LHCN-M2 (cell line): Measurements from ENCODE around the gene RAD51C. TPM values are rescaled to one million over a fixed set of nuclear protein-coding genes. Genes with fewer than 3 reads are reported as not detected.
"Not testable (repeated sequence)": the region's sequence is repeated elsewhere in the genome, so short reads cannot be mapped to it uniquely, and the experiment has no call there.

Experiments
- DNase-seq: peaks from one replicate; pipeline ENCODE4 v3.0.0-alpha.2; 2012; ENCODE audit warnings: low read depth
- total RNA-seq: library from RNA; depleted of rRNA; stranded (reverse); fragments of >200 nt; gene quantifications from 2 replicates; pipeline ENCODE4 v1.2.3, GENCODE V29; 2014; rRNA removed

The RAD51C gene
- total RNA-seq, 1 experiment from 2014 or later: 37.5 TPM

DNA sequence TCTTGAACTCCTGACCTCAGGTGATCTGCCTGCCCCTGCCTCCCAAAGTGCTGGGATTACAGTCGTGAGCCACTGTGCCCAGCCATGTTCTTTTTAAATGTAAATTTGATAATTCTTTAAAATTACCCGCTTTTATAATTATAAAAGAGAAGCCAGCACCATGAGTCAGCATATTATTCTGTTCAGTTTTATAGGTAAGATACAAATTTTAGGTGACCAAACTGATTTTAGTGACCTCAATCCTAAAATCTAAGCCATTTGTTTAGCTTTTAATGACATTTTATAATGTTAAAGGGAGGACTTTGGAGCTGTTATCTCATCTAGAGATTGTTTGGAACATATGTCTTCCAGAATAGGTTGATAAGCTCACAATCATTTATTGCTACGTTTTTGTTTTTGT lies 42.4 kb downstream of the RAD51C start:
- no peak for DNase-seq

DNA sequence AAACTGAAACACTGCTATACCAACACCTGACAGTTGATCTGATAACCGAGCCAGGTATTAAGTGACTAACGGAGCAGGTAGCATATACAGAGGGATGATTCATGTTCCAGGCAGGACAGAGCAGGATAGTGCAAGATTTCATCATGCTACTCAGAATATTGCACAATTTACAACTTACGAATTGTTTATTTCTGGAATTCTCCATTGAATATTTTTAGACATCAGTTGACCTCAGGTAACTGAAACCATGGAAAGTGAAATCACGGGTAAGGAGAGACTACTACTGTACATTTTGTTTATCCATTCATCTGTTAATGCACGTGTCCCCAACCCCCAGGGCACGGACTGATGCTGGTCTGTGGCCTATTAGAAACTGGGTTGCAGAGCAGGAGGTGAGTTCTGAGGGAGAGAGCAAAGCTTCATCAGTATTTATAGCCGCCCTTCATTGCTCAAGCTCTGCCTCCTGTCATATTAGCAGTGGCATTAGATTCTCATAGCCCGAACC lies 48.8 kb downstream of the RAD51C start:
- DNase-seq: no peak

DNA sequence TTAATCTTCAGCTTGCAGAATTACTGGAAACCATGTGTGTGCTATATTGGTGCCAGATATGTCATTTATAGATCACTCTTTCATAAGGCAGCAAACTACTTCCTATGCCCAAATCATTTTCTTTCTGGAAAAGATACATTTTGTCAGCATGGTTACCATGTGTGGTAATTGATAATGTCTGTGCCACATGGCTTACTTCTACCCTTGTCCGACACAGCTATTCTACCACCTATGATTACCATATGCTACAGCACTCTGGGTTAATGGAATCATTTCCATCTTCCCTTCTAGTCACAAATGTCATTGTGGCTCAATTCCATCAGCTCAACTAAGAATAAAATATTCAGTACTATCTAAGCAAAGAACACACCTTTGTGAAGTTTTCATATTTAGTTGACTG lies 55.3 kb downstream of the RAD51C start:
- DNase-seq: no peak

DNA sequence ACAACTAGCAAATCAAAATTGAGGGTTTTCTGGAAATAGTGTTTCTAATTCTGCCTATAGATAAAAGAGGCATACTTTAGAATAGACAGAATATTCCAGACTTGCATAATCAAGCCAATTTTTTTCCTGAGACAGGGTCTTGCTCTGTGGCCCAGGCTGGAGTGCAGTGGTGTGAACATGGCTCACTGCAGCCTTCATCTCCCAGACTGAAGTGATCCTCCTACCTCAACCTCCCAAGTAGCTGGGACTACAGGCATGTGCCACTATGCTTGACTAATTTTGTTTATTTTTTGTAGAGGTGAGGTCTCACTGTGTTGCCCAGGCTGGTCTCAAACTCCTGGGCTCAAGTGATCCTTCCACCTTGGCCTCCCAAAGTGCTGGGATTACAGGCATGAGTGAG lies 57.2 kb downstream of the RAD51C start:
- not testable (repeated sequence) for DNase-seq

DNA sequence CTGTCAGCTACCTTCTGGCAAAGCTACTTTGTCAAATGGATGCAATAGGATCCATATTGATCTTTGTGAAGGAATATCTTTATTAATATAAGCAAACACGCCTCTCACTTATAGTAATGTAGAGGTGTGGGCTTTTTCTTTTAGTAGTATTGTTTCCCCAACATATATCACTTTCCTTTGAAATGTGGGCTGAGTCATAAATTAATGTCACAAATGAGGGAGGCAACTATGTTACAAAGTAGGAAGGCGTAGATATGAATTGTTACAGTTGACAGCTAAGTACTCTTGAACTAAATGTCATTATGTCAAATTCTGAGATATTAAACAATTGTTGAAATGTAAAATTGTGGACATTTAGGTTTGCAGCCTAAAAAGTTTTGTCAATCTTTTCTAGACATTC lies 60.6 kb downstream of the RAD51C start:
- DNase-seq: no peak

DNA sequence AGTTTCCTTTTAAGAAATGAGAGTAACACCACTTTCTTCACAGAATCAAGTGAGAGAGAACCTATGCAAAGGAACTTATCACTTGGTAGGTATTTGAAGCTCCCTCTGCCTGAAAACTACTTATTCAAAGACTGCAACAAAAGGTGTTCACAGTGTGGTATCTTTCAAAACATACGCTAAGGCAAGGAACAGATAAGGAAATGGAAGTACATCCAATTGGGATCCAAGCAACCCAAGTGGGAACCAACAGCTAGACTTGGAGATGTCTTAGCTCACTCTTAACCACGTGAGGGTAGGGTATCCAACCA lies 62.8 kb downstream of the RAD51C start:
- DNase-seq: no peak

DNA sequence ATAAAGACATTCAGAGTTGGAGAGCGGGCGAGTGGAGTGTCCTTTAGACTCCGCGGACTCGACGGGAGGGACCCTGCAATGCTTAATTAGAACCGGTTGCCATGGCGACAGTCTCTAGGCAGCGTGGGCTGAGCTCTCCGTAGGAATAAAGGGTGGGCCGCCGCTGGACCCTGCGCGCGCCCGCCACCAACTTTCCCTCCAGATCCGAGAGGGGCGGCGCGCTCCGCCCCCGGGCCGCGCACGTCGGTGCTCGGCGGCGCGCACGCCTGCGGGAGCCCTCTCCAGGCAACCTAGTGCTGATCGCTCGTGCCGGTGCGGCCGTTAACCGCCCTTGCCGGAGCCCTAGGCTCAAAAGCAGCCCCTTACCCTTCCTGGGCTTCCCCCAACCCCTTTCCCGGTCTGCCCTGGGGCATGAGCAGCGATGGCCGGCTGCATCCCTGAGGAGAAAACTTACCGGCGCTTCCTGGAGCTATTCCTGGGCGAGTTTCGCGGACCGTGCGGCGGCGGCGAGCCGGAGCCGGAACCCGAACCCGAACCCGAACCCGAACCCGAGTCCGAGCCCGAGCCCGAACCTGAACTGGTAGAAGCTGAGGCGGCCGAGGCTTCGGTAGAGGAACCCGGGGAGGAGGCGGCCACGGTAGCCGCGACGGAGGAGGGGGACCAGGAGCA lies 63.3 kb downstream of the RAD51C start, which contains the start of gene PPM1E:
Gene PPM1E, plus strand, starts transcription at position 278 of the 669 bp plus-strand sequence.
- DNase-seq: peak; percentile 18

DNA sequence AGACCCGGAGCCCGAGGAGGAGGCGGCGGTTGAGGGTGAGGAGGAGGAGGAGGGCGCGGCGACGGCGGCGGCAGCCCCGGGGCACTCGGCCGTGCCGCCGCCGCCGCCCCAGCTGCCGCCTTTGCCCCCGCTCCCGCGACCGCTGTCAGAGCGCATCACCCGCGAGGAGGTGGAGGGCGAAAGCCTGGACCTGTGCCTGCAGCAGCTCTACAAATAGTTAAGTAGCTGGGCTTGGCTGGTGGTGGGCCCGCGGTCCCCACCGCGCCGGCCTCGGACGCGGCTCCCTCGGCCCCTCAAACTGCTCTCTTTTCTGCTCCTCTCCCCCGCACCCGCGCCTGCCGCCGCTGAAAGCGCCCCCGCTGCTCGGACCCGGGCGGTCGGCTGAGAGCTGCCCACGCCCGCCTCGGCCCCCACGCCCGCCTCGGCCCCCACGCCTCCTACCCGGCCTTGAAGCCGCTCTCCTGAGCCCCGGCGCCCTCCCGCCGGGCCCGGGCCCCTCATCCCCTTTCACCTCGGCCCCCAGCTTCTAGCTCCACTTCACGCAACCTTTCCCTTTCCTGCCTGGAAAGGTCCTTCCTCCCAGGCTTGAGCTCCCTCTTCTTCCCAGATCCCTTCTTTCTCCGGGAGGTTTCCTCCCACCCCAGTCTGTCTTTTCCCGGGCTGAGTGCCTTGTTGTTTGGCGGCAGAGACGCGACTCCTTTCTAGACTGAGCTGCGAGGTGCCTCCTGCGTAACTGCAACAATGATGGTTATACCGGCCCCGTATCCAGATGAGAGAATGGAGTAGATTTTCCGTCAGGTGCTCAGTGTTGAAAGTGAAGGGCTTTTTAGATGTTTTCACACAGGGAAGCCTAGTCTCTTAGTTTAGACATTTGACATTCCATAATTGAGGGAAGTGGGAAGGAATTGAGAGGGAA lies 64.1 kb downstream of the RAD51C start:
- DNase-seq: no peak

DNA sequence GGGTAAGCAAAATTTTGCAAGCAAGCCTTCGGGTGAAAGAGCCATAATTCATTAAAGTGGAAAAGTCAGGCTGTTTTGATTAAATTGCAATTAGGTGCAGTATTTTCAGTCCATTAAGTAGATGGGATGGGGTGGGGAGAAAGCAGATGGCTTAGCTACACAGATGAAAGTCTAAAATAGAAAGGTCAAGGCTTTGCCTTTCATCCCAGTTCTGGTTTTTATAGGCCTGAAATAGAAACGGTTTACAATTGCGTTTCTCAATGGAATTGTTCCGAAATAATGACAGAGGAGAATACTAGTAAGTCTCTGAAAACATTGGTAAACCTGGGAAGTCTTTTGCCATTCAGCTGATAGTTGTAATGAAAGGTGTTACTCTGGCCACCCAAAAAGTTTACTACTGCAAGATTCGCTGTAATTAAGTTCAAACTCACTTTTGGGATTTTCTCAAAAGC lies 64.8 kb downstream of the RAD51C start:
- no peak for DNase-seq

DNA sequence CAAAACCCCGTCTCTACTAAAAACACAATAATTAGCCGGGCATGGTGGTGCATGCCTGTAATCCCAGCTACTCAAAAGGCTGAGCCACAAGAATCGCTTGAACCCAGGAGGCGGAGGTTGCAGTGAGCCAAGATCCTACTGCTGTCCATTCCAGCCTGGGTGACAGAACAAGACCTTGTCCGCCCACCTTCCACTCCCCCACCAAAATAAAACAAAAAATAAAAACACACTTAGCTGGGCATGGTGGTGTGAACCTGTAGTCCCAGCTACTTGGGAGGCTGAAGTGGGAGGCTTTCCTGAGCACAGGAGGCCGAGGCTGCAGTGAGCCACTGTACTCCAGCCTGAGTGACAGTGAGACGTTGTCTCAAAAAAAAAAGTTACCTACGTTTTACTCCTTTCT lies 66.5 kb downstream of the RAD51C start:
- no peak for DNase-seq

DNA sequence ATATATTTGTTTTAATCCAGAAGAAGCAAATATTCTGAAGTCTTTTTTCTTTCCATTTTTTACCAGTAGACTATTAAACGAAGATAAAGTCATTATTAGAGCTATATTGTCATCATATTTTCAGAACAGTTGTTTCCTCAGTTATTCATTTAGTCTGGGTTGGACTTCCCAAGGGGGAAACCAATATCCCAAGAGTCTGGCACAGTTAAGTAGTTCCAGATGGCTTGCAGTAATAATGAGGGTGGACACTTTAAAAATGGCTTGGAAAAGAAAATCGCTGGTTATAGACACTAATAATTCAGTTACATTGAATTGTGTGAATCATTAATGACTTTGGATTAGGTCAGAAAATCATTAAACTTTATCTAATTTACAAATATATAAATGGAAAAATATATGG lies 67.1 kb downstream of the RAD51C start:
- DNase-seq: no peak

DNA sequence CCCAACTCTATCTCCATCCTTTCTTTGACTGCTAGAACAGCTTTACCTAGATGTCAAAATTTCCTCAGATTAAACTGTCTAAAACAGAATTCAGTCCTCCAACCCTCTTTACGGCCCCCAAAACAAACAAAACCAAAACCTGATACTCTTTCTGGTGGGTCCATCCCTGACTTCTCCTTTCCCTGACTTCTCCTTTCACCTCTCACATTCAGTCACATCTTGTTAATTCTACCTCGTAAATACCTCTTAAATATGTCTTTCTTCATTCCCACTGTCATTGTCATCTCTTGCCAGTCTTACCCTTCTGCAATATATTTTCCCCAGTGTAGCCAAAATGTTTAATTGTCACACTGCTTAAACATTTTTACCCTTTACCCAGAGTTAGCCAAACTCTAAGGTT lies 67.8 kb downstream of the RAD51C start:
- no peak for DNase-seq

DNA sequence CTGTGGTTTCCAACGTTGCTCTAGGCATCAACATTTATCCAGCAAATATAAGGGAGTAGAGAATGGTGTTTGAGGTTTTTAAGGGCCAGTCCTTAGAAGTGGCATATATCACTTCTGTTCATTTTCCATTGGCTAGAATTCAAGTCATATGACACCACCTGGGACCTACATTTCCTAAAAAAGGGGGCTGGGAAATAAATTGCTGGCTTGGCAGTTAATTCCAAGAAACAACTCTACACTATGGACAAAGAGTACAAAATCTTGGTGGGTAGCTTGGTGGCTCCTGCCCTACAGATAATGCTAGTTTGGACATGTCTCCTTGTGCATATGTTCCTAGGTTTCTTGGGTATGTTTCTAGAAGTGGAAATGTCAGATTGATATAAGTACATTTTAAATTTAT lies 70.9 kb downstream of the RAD51C start:
- no peak for DNase-seq

DNA sequence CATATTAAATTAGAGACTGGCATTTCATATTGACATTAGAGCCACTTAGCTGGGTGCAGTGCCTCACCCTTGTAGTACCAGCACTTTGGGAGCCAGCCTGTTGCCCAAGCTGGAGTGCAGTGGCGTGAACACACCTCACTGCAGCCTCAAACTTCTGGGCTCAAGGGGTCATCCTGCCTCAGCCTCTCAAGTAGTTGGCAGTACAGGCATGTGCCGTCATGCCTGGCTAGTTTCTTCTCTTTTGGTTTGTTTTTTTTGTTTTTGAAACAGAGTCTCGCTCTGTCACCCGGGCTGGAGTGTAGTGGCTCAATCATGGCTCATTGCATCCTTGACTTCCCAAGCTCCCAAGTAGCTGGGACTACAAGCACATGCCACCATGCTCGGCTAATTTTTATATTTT lies 72.0 kb downstream of the RAD51C start:
- DNase-seq: no peak

DNA sequence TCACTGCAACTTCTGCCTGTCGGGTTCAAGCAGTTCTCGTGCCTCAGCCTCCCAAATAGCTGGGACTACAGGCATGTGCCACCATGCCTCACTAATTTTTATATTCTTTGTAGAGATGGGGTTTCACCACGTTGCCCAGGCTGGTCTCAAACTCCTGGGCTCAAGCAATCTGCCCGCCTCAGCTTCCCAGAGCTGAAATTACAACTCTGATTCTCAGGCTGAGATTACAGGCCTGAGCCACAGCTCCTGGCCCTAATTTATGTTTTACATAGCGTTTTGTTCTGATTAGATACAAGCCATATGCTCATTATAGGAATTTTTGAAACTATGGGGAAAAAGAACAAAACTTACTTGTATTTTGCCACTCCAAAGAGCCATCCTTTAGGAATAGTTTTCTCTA lies 86.1 kb downstream of the RAD51C start:
- DNase-seq: not testable (repeated sequence)

DNA sequence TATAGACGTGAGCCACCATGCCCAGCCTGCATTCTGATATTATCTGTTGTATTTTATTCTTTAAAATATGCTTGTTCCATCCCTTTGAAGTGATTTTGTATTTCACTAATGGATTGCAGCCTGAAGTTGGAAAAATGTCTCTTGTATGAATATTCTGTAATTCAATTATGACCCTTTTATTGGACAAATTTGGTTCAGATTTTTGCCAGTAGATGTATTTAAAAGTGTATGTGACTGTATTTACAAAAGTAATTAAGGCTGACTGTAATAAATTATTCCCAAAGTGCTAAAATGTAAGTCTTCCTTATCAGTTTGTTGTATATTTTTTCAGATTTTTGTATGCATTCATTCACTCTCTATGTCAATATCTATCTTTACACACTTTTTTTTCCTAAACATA lies 87.0 kb downstream of the RAD51C start:
- DNase-seq: no peak

DNA sequence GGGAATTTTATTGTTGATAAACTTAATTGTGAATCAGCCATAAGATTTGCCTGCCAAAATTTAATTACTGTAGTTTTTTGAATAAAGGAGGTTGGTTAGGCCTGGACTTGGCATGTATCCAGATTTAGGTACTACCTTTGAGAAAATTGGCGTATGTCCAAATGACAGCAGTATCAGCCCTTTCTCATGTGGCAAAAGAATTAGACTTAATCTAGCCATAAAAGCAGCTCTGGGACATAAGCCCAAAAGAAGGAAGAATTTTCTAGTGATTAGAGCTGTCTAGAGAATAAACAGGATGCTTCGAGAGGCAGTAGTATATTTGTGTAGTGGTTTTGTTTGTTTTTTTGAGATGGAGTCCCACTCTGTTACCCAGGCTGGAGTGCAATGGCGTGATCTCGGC lies 91.0 kb downstream of the RAD51C start:
- DNase-seq: no peak

DNA sequence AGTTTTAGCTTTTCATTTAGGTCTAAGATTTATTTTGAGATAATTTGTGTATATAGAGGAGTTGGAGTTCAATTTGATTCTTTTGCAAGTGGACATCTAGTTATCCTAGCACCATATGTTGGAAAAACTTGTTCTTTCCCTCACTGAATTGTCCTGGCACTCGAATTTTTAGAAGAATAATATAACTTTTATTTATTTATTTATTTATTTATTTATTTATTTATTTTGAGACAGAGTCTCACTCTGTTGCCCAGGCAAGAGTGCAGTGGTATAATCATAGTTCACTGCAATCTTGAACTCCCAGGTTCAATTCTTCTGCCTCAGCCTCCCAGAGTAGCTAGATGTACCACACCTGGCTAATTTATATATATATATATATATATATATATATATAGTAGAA lies 92.7 kb downstream of the RAD51C start:
- DNase-seq: no peak

Other genes with a start within 250 kb of the RAD51C start
- not detected in 2 replicates for gene HSF5, start 204.2 kb upstream of the RAD51C start, total RNA-seq
- 56.2 and 58.2 TPM in 2 replicates for gene MTMR4, start 178.0 kb upstream of the RAD51C start, total RNA-seq
- not detected in 2 replicates for gene TEX14, start 557 bp upstream of the RAD51C start, total RNA-seq
- gene PPM1E, start 63.3 kb downstream of the RAD51C start, total RNA-seq: under 0.01 and 0.11 TPM in 2 replicates